HG03196 (cell line): ENCODE measurements around the gene AZIN2.
"Not testable (repeated sequence)": the region's sequence is repeated elsewhere in the genome, so short reads cannot be mapped to it uniquely, and the experiment has no call there.

Source experiments
- ATAC-seq: cut with Tn5 transposase; IDR thresholded peaks from one replicate; pipeline ENCODE4 v1.9.1; 2021; ENCODE audit not compliant: unreplicated experiment

AZIN2 gene

DNA sequence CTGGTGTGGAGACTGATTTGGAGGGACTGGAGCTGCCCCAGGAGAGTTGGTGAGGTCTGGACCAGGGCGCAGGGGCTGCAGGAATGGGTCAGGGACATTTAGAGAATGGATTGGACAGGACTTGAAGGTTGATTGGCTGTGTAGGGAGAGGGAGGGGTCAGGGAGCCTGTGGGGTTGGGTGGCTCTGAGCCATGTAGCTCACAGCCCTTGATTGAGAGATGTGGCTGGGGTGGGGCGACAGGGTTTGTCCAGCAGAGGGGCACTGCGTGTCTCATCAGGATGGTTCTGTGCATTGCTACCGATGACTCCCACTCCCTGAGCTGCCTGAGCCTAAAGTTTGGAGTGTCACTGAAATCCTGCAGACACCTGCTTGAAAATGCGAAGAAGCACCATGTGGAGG, 12.1 kb downstream of the AZIN2 start:
- no peak for ATAC-seq

DNA sequence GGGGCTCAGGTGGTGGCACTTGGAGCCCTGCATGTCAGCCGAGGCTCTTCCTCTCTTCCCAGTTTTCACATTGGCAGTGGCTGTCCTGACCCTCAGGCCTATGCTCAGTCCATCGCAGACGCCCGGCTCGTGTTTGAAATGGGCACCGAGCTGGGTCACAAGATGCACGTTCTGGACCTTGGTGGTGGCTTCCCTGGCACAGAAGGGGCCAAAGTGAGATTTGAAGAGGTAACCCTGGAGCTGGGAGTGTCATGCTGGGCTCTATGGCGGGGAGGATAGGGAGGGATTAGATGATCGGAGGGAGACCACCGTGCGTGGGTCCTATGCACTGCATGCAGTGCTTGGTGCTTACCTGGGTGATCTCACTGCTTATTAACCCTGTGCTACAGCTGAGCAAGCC, 13.5 kb downstream of the AZIN2 start:
- ATAC-seq = no peak

DNA sequence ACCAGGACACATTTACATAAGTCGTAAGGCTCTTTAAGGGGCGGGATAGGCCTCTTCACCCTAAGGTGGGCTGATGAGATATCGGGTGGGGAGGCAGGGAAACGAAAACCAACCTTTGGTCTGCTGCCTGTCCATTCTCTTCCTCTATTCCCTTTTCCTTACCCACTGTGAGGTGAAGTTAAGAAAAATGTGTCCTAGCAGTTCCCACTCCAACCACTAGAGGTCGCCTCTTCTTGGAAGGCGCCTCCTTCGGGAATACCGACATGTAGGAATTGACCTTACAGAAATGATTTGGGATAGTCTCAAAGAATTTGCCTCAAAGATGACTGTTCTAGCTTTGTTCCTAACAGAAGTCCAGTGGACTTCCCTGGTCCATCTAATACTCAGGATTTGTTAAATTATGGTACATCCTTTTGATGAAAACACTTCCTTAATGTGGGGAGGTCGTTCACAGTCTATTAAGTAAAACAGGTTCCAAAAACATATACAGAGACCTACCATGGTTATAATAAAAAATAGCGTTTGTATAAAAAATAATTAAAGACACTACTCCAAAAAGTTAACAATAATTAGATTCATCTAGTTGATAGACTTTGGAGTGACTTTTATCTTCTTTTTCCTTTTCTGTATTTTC, 14.1 kb downstream of the AZIN2 start:
- ATAC-seq = no peak

DNA sequence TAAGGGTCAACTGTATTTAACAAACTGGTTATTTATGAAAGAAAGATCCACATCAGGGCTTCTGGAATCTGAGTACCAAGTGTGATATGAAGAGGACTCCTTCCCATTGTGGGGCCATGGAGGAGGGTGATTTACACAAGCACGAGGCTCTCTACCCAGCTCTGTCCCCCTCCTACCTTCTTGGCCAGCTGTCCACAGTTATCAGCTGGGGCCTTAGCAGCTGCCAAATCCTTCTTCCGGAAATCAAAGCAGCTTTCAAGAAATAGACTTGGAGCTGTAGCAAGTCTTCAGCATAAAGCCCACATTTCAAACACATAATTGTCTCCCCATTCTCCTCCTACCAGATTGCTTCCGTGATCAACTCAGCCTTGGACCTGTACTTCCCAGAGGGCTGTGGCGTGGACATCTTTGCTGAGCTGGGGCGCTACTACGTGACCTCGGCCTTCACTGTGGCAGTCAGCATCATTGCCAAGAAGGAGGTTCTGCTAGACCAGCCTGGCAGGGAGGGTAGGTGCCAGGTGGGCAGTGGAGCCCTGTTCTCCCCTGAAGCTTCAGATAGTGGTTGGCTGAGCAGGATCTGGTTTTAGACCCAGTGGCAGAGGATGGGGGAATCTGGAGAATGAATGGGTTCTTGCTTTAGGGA, 15.5 kb downstream of the AZIN2 start:
- ATAC-seq = no peak

DNA sequence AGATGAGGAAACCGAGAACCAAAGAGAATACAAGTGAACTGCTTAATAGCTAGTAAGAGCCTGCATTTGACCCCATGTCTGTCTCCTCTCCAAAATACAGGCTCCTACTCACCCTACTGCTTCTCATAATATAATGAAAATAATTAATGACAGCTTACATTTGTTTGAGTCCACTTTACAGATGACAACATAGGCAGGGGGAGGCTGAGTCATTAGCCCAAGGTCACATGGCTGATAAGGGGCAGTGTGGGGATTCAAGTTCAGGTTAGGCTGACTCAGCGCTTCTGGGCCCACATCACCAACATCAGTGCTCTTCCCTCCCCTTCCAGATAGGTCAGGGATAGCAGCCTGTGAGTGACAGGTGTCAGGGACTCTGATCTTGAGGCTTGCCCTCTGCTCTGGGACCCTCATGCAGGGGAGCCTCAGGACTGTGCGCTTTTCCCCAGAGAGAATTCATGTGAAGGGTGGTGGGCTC, 16.2 kb downstream of the AZIN2 start:
- ATAC-seq = no peak

DNA sequence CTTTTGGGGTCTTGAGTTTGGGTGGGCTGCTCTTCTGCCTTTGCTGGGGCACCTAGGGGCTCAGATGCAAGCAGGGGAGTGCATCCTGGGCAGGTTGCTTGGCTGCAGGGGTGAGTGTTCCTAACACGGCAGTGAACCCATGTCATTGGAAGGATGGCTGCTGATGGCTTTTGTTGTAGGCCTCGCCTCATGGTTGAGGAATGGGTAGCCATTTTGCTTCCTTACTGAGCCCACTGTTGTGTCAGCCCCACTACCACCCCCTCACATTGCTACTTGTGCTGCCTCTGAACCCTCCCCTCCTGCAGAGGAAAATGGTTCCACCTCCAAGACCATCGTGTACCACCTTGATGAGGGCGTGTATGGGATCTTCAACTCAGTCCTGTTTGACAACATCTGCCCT, 16.8 kb downstream of the AZIN2 start:
- ATAC-seq = no peak

DNA sequence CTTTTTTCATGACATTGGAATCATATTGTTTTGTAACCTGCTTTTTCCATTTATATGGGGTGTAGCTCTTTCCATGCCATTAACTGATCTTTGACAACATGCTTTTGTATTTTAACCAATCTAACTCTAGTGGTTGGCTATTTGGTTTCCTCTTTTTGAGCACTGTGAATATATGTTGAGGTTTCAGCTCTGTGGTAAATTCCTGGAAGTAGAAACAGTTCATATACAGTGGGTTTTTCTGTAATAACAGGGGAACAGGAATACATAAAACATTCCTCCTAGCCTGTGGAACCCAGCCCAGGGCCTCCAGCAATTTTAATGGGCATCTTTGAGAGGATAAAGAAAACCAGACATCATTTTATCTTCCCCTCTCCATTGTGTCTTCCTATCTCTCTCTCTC, 17.4 kb downstream of the AZIN2 start:
- ATAC-seq = no peak

DNA sequence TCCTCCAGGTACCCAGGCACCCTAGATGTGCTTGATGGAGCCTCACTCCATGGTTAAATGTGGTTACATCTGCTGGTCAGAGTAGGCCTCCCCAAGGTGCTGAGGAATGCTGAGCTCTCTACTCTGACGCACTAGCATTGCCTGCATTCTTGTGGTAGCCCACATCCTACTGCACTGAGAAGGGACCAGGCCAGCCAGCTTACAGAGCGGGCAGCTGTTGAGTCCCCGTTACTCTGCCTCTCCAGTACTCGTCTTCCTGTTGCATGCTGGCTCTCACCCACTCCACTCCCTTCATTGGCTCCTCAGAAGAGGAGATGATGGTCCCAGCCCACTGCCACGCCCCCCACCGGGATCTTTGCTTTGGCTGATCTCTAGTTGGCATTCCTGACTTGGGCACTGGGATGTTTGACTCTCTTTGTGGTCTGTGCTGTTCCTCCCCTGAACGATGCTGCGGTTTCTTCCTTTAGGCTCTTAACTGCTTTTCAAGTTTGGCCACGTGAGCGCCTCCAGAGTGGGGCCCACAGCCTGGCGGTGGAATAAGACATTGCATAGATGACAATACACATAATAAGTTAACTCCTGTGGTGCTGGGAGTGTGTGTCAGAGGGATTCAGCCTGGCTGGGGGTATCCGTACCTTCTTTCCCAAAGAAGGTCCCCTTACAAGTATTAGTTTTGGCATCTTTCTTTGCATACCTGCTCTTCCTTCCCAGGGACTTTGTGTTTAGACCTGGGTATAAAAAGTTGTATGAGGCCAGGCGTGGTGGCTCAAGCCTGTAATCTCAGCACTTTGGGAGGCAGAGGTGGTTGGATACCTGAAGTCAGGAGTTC, 18.6 kb downstream of the AZIN2 start:
- ATAC-seq = peak; percentile 81

DNA sequence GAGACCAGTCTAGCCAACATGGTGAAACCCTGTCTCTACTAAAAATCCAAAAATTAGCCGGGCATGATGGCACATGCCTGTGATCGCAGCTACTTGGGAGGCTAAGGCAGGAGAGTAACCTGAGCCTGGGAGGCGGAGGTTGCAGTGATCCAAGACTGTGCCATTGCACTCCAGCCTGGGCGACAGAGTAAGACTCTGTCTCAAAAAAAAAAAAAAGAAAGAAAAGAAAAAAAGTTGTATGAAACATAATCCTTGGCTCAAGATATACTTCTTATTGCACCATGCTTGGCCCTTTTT, 19.1 kb downstream of the AZIN2 start:
- ATAC-seq = not testable (repeated sequence)

DNA sequence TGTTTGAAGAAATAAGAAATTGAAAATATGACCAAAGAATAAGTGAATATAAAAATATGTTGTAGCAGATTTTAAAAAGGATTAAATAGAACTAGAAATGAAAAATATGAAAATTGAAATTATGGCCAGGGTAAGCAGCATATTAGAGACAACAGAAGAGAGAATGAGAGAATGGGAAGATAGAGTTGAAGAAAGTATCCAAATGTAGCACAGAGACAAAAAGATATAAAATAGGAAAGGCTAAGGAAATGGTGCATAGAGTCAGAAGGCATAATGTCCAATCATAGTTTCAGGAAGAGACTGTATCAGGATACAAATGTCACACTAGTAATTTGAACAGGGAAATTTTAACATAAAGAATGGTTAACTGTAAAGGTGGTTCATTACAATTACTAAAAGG, 29.5 kb downstream of the AZIN2 start:
- ATAC-seq = no peak

DNA sequence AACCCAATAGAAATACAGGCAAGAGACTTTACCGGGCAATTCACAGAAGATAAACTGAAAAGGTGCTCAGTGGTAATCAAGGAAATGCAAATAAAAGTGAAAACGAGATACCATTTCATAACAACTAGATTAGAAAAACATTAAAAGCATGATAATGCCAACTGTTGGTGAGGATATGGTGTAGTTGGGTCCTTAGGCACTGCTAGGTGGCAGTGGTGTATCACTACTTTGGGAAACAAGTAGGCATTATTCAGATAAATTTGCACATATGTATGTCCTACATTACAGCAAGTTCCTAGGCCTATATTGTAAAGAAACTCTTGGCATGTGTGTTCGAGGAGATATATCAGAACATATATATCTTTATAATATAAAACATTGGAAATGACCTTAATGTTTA, 31.0 kb downstream of the AZIN2 start:
- ATAC-seq = no peak

DNA sequence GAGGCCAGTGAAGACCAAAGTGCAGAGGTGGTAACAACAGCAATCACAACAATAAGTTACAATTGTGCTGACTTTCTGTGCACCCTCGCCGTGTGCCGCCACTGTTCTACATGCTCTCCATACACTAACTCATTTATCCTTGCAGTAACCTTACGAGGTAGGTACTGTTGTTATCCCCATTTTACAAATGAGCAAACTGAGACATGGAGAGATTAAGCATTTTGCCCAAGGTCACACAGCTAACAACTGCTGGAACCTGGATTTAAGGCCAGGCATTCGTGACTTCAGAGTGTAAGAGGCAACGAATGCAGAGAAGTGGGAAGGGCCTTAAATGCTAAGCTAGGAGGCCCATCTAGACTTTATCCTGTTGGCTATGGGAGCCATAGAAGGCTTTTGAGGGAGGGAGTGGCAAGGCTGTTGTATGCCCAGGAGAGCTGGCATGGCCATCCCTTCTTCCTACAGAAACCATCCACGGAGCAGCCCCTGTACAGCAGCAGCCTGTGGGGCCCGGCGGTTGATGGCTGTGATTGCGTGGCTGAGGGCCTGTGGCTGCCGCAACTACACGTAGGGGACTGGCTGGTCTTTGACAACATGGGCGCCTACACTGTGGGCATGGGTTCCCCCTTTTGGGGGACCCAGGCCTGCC, 36.6 kb downstream of the AZIN2 start:
- no peak for ATAC-seq

DNA sequence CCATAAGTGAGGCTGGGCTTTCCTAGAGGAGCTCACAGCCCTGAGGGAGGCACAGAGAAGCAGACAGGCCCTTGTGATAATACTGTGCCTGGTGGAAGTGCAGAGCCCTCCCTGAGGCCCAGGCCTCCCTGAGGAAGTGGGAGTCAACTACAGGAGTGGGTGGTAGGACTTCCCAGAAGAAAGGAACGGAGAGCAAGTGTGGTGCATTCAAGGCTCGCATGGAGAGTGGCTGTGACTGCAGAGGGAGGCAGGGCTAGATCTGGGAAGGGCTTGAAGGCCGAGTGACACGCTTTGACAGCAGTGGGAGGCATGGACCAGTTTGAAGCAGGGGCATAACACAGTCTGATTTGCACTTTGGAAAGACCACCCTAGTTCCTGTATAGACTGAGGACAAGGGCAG, 37.3 kb downstream of the AZIN2 start:
- ATAC-seq = no peak

DNA sequence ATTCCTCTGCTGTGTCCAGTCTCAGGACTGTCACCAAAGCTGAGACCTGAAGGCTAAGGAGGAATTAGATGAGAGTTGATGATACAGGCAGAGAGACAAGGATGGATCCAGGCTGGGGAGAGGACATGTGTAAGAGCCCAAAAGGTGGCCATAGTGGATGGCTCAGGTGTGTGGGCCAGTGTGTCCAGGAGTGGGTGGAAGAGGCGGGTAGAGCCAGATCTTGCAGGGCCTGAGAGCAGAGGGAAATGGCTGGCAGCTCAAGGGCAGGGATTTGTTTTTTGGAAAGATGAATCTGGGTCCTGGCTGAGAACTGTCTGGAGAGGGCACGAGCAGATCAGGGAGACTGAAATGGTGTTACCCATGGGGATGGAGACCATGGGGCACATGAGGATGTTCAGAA, 38.1 kb downstream of the AZIN2 start:
- no peak for ATAC-seq

DNA sequence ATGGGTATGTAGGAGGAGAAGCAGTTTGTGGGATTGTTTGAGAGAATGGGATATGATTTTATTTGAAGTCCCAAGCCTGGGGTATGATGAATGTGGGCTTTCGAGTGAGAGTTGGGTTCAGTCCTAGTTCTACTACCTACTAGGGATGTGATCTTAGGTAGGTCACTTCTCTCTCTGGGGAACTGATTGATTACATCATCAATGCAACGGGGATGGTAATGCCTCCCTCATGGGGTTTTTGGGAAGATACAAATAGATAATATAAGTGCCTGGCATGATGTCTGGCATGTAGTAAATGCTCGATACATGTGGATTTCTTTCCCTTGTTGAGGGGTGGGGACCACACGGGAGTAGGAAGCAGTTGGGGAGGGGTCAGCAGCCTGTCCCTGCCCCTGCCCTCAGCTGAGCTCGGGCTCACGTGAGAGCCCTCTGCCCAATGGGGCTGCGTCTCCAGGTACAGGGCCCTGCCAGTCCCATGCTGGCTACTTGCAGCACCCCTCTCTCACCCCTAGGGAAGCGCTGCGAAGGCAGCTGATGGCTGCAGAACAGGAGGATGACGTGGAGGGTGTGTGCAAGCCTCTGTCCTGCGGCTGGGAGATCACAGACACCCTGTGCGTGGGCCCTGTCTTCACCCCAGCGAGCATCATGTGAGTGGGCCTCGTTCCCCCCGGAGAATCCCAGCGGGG, 38.7 kb downstream of the AZIN2 start:
- no peak for ATAC-seq

DNA sequence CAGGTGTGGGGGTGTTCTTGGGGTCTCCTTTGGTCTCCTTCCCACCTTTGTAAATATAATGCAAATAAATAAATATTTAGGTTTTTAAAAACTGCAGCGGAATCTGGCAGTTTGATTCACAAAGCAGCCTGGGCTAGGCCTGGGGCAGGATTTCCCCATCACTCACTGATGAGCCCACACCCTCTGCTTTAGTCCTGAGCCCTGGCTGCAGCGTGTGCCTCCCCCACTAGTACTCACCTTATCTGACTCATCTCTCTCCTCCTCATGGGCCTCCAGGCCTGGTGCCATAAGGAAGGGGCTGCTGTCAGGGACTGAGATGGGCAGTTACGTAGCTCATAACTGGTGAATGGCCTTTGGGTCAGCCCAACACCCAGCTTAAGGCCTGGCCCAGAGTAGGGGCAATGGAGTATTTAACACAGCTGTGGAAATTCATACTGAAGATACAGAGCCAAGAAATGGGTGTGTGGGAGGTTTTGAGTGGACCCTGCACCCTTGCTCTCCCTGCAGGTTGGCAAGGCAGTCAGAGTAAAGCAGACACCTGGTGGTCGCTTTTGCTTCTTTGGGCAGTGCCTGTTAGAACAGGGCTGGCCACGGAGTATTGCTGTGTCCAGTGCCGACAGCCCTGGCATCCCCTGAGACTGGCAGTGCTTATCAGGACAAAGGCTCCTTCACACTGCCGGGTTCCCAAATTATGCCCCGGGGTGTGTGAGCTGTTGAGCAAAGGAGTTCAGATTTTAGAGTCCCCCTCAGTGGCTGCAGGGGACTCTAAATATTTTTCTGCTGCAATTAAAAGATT, 39.7 kb downstream of the AZIN2 start:
- no peak for ATAC-seq

DNA sequence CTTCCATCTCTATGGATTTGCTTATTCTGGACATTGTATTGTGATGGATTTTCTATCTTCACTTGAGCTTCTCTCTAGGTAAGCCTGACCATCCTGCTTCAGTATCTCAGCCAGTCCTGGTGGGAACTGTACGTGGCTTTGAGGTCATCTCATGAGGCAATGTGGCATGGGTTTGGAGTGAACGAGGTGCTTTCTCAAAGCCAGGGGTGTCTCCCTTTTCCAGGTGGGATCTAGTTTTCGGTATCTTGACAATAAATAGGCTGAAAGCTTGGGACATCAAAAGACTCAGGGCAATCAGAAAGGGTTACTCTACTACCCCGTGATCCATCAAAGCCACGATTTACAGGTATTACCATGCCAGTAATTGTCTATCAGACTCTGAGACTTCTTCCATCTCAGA, 40.8 kb downstream of the AZIN2 start:
- no peak for ATAC-seq

DNA sequence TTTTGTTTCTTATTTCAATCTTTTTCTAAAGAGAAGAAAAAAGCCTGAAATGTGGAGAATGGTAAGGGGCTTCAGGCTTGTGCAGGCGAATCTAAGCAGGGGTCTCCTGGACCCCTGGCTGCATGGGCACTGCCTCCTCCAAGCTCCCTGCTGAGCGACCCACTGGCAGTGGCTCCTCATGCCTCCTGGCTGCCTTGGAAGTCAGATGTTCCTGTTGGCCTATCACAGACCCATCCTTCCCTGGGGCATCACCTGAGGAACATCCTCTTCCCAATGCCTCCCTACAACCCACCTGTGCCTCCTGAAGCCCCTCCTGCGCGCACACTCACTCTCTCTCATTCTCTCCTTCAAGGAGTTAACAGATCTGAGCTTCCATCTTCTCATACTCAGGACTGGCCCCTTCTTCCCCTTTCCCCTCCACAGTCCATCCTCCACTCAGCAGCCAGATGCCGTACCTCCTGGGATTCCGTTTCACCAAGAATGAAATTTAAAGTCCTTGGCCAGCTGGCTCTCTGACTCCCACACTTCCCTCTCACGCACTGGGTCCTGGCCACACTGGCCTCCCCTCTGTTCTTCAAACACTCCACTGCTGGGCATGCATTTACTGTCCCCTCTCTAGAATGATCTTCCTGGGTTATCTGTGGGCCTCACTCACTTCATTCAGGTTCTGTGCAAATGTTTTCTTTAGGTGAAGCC, 41.7 kb downstream of the AZIN2 start:
- no peak for ATAC-seq

DNA sequence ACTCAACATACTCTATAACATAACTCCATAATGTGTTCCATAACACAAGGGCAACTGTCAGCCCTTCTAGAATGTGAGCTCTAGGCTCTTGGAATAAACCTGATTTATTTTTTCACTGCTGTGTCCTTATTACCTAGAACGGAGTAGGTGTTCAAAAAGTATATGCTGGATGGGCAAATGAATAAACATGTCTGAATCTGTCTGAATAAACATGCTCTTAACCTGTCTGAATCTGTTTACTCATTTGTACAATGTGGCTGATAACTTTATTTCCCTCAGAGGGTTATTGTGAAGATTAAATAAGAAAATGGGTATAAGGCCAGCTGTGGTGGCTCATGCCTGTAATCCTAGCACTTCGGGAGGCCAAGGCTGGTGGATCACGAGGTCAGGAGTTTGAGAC, 42.3 kb downstream of the AZIN2 start:
- ATAC-seq = no peak

DNA sequence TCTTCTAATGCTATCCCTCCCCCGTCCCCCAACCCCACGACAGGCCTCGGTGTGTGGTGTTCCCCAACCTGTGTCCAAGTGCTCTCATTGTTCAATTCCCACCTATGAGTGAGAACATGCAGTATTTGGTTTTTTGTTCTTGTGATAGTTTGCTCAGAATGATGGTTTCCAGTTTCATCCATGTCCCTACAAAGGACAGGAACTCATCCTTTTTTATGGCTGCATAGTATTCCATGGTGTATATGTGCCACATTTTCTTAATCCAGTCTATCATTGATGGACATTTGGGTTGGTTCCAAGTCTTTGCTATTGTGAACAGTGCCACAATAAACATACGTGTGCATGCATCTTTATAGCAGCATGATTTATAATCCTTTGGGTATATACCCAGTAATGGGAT, 43.7 kb downstream of the AZIN2 start:
- ATAC-seq = not testable (repeated sequence)
